CD1c-positive myeloid dendritic cell (primary cell): Measurements from ENCODE around the gene LCE4A.
"Not testable (repeated sequence)": the region's sequence is repeated elsewhere in the genome, so short reads cannot be mapped to it uniquely, and the experiment has no call there.

Experiments
- DNase-seq: peaks from one replicate; pipeline ENCODE4 v3.0.0-alpha.2; 2016; ENCODE audit errors: extremely low spot score

Gene LCE4A

DNA sequence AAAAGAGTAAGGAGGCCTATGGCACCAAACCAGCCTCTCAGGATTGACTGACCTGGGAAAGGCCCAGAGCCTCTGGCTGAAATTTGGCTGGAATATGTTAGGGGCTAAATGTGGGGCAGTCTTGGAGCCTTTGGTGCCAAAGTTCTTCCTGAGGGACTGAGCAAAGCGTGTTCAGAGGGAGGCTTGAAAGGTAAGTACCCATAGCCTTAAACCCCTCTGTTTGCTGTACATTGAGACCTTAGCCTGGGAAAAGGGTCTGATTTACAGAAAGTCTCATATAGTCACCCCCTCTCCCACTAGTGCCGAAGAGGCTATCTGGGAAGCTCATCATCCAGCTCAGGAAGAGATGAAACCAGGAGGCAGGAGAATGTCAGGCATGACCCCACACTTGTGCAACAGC, at the start of gene LCE4A:
Gene LCE4A (plus strand): TSS at position 301 of the 400 bp plus-strand sequence. CDS start 916 bp downstream, outside the sequence.
- no peak for DNase-seq

DNA sequence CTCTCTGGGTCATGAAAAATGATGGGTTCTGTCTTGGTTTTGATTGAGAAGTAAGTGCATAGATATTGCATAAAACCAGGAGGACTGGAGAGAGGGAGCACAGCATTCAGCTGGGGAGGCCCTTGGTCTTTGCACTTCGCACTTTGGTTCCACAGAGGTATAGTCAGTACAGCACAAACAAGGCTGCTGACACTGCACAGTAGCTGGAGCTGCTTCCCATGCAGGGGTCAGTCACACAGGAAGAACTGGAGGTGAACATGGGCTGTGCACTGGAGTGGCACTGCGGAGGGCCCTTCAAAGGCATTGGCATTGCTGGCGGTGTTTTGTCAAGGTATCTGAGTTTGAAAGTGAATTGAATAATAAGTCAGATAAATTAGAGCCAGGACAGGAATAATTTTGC, 49.3 kb upstream of the LCE4A start:
- DNase-seq, result no peak

DNA sequence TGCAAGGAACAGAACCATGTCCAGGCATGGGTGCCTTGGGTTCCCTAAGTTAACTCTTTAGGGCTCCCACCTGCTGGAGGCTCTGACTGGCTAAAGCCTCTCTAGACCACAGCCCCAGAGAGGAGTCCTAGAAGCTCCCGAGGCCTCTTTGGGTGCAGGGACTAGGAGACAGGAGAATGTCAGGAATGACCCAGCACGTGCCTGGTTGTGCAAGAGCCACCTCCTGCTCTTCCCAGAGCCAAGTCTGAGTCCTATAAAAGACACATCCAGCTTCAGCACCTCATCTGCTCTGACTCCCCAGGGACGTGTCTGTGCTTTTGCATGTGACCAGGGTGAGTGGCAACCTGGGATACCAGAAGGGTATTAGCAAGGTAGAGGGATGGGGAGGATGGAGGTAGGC, 44.9 kb upstream of the LCE4A start, which contains the start of gene LCE2D:
Gene LCE2D (plus strand): TSS at position 283 of the 400 bp plus-strand sequence. CDS start 726 bp downstream, outside the sequence.
- DNase-seq, result no peak

DNA sequence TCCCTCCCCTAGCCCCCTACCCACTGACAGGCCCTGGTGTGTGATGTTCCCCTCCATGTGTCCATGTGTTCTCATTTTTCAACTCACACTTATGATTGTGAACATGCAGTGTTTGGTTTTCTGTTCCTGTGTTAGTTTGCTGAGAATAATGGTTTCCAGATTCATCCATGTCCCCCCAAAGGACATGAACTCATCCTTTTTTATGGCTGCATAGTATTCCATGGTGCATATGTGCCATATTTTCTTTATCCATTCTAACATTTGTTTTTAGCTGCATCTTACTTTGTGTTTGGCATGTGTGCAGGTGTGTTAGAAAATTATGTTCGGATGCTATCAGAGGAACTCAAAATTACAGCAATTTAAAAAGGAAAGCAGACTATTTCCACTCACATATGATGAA, 41.8 kb upstream of the LCE4A start:
- DNase-seq, result not testable (repeated sequence)

DNA sequence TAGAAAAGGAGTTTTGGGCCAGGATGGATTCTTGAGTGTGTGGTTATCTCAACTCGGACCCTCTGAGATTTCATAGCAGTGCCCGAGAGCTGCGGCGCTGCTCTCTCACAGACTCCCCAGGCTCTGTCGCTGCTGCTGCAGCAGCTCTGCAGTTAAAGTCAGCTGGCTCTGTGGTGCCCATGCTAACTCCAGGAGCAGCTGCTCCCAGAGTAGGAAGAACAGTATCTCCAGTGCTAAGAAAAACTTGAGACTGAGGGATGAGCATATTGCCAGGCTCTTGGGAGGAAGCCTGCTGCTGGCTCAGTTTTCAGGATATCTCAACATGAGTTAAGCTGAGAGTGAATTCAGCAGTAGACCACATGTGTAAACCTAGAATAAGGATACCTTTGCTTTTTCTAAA, 40.3 kb upstream of the LCE4A start:
- no peak for DNase-seq

GRCh38 chr1:152673016-152673415, 34.9 kb upstream of the LCE4A start:
- no peak for DNase-seq

- not testable (repeated sequence) for DNase-seq
Measured at GRCh38 chr1:152674983-152675382, 33.0 kb upstream of the LCE4A start, which contains the start of gene LCE2C. TSS of gene LCE2C (plus strand) at chr1:152675279. CDS start at chr1:152676016, 737 bp downstream.

DNA sequence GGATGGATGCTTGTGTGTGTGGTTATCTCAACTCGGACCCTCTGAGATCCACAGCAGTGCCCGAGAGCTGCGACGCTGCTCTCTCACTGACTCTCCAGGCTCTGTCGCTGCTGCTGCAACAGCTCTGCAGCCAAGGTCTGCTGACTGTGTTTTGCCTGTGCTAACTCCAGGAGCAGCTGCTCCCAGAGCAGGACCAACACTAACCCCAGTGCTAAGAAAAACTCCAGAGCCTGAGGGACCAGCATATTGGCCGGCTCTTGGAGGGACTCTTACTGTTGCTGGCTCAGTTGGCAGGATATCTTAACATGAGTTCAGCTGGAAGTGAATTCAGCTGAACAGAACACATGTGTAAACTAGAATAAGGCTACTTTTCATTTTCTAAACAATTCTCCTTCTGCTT, 28.5 kb upstream of the LCE4A start:
- no peak for DNase-seq

- no peak for DNase-seq
Measured at GRCh38 chr1:152681616-152682015, 26.3 kb upstream of the LCE4A start.

DNA sequence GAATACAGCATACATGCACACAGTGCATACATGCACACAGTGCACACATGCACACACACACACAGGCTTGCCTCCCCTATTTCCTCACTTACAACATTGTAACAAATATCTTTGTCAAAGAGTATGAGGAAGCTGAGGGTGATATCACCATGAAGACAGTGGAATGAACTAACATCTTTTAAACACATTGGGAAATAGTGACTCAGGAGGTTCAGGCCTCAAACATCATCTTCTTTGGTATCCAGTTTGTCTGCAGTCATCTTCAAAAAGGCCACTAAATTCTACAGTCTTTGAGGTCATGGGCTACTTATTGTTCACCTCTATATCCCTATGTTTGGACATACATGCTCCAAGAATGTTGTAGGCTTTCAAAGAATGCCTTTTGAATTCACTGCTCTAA, 24.1 kb upstream of the LCE4A start:
- no peak for DNase-seq

DNA sequence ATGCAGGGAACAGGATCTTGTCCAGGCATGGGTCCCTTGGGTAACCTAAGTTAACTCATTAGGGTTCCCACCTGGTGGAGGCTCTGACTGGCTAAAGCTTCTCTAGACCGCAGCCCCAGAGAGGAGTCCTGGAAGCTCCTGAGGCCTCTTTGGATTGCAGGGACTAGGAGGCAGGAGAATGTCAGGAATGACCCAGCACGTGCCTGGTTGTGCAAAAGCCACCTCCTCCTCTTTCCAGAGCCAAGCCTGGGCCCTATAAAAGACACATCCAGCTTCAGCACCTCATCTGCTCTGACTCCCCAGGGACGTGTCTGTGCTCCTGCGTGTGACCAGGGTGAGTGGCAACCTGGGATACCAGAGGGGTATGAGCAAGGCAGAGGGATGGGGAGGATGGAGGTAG, 22.1 kb upstream of the LCE4A start, which contains the start of gene LCE2B:
Gene LCE2B (plus strand): TSS at position 301 of the 400 bp plus-strand sequence. CDS start 721 bp downstream, outside the sequence.
- DNase-seq, result not testable (repeated sequence)

DNA sequence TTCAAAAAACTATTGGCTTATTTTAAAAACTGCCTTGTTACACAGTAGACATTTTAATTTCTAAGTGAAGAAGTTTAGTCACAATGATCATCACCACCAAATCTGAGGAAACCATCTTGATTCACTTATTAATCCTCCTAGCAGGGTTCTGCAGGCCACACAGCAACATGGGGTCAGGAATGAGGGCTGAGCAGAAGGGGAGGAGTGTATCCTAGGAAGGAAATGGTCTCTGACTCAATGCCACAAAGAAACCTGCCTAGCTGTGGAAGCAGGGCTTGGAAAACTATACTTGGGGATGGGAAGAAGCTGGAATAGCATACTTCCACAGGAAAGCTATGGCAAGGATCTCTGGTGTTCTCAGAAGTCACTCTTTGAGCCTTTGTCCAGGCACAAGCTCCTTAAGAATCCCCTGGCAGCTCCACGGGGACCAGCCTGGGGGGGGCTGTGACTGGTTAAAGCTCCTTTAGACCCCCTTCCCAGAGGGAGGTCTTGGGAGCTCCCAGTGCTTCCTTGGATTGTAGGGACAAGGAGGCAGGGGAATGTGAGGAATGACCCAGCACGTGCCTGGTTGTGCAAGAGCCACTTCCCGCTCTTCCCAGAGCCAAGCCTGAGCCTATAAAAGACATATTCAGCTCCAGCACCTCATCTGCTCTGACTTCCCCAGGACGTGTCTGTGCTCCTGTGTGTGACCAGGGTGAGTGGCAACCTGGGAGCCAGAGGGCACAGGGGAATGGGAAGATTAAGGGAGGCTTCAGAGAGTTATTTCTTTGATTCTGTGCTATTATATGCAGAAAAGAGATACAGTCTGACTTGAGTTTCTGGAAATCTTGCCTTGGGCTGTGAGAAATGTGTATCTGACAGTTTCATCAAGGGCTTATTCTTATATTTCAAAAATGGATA, 10.0 kb upstream of the LCE4A start, which contains the start of gene LCE2A:
Gene LCE2A (plus strand): TSS at position 645 of the 900 bp plus-strand sequence. CDS start 557 bp downstream, outside the sequence.
- no peak for DNase-seq

DNA sequence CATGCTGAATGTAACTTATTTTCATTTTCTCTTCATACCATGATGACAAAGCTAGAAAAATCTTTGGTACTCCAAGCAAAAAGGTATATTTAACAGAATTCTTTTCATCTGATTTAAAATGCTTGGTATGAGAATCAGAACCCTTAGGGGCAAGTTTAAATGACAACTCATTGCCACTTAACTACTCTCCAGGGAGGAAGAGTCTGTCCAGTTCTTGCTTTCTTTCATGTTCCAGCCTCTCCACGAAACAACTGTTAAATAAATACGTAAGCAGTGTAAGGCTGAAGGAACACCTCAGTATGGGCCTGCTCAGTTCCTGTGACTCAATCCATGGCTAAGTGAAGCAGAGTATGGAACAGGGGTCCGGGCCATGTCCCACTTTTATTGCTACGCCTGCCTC, 8.2 kb upstream of the LCE4A start:
- no peak for DNase-seq

DNA sequence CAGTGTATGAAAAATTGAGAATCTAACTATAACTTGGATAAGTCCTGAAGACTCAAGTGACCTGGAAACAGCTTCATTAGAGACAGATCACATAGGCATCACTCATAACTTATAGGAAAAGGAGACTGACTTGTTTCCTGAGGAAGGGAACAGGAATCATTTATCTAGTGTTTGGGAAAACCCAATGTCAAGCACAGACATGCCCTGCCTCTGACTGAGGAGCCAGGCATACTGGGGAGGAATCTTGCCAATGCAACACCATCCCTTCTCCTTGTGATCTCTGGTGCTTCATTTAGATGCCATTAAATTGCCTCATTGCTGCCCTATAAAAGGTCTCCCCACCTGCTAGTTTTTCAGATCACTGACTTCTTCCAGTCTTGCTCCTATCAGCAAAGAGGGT, 10.3 kb downstream of the LCE4A start:
- DNase-seq, result no peak

- DNase-seq, result no peak
Measured at GRCh38 chr1:152725261-152725660, 17.3 kb downstream of the LCE4A start.

DNA sequence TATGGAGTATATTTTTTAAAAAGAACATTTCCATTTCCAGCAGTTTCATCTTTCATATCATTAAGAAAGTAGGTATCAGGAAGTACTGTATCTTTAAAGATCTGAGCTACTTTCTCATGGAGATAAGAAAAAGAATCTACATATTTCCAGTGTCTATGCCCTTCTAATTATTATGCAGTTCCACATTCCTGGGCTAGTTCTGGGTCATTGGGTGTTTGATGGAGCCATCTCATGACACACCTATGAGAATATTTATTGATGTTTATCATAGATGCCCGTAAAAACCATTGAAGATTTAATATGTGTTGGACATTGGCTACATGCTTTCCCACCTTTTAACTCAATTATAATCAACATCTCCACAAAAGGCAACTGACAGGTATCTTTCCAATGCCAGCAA, 21.0 kb downstream of the LCE4A start:
- DNase-seq, result no peak

DNA sequence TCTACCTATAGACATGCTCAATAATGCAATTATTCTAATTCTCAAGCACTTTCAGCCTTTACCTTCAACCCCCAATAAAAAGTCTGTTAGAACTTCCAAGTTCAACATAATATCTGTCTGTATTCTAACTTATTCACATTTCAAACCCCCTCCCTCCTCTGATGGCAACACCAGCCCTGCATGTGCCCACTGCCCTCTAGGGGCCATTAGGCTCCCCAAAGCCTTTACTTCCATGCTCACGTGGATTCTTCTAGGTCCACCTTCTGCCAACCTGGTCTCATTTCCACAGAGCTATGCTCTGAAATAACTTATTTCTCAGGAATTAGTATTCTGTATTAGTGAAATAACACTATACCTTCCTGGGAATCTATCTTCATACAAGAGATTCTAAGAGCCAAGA, 27.7 kb downstream of the LCE4A start:
- no peak for DNase-seq

DNA sequence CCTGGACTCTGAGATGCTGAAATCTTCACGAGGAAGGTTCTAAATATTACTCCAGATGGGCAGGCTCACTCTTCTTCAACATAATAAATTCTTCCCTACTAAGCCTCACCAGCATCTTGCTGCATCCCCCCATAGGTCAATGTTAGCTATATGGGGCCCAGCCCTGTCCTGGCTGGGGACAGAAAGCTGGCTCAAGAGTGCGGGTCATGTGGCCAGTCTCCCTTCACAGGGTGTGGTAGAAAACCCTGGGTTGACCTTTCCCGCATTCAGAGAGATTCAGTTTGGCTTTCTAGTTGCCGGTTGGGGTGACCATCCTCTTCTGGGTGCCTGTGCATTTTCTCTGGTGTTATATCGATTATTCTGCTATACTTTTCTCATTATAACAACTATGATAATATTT, 30.0 kb downstream of the LCE4A start:
- DNase-seq, result no peak

- no peak for DNase-seq
Measured at GRCh38 chr1:152739841-152740240, 31.9 kb downstream of the LCE4A start.

DNA sequence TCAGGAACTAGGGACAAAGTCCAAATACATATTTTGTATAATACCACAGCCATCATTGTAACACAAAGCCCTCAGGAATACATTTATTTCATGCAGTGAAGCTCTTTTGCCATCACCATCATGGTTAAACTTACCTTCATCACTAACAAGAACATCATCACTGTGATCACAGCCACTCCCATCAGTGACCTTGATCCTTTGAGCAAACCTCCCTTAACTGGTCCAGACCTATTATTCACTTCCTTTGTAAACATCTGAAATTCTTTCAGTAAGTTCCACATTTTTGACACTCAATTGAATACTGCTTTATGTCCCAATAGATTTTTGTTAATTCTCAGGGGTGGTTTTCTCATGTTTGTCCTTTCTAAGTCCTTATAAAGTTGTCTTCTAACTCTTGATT, 33.7 kb downstream of the LCE4A start:
- DNase-seq, result no peak

DNA sequence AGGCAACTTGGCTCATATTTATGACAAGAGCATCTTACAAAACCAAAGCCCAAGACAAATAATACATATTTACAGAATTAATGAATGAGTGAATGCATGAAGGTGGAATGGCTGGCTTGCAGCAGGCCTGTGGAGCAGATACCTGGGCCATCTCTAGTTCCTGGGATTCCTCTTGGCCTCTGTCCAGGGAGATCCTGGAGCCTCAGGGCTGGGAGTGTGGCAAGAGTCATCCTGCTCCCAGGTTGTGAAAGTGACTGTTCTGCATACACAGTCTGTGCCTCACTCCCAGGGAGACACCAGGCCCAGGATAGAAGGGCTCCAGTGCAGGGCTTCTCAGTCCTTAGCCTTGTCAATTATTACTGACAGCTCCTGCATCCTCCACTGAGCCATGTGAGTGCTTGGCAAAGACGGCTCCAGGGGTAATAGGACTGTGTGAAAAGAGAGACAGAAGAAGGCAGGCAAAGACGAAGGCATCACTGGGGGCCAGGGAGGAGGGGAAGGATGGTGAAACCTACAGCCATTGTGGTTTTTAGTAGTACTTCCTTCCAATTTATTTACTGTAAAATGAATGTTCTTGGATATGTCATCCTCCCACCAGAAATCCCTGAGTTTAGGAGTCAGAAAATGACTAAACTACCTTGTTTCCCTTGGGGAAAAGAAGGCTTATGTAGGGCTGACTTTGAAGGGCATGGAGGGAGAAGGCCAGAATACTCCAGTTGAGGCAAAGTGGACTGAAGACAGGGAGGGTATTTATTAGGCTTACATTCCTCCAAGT, 35.6 kb downstream of the LCE4A start:
- no peak for DNase-seq

DNA sequence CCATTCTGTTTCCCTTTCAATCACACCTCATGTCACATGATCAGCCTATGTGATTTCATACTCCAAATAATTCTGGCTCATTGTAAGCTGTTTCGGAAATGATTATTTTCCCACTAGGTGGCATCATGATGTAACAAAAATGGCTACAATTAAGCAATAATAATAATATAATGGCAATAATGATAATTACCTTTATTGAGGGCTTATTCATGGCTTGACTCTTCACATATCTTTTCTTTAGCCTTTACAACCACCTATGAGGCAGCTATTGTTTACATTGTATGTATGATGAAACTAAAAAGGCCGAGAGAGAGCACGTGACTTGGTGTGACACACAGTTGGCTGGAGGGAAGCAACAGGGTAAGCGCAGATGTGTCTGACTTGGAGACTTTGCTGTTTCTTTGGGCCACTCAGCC, 37.3 kb downstream of the LCE4A start:
- DNase-seq, result no peak
